CD14-positive monocyte (primary cell): ENCODE measurements around the gene LAMB4. TPM values are rescaled to one million over a fixed set of nuclear protein-coding genes. Genes with fewer than 3 reads are reported as not detected.

Experiments
- DNase-seq, 3 donors: peaks; one replicate each; pipeline ENCODE4 v3.0.0-alpha.2; 2011 to 2022
- H2AFZ ChIP-seq: 2 replicates; pipeline ENCODE4 v1.6.0; 2012; ENCODE audit warnings: mild to moderate bottlenecking, low read depth, low read length, inconsistent platforms; ENCODE audit not compliant: insufficient read depth, poor library complexity, severe bottlenecking
- H3K27ac ChIP-seq, 2 donors: 1 replicate in 1 of 2; 2 replicates in 1 of 2; pipeline ENCODE4 v1.5.1; 2012 to 2013; ENCODE audit warnings: low read length in 2 of 2, control low read depth in 1 of 2, inconsistent platforms in 1 of 2, low read depth in 1 of 2, mild to moderate bottlenecking in 1 of 2
- H3K27me3 ChIP-seq, 2 donors: one replicate each; pipeline versions ENCODE4 v1.6.0 to v1.6.1; 2011 to 2013; ENCODE audit warnings: low read length in 2 of 2; ENCODE audit not compliant: control insufficient read depth in 2 of 2, insufficient read depth in 2 of 2
- H3K36me3 ChIP-seq, 2 donors: replicated peaks in 1 of 2; 1 replicate in 1 of 2; 2 replicates in 1 of 2; pipeline versions ENCODE4 v1.5.1 to v1.6.1; 2012 to 2013; ENCODE audit warnings: low read length in 2 of 2, control low read depth in 1 of 2, inconsistent platforms in 1 of 2, mild to moderate bottlenecking in 1 of 2; ENCODE audit not compliant: insufficient read depth in 2 of 2, control insufficient read depth in 1 of 2
- H3K4me1 ChIP-seq, 2 donors: 1 replicate in 1 of 2; 2 replicates in 1 of 2; pipeline versions ENCODE4 v1.5.1 to v1.6.1; 2012 to 2013; ENCODE audit warnings: low read length in 2 of 2, control low read depth in 1 of 2, inconsistent platforms in 1 of 2, mild to moderate bottlenecking in 1 of 2, moderate library complexity in 1 of 2; ENCODE audit not compliant: insufficient read depth in 2 of 2, control insufficient read depth in 1 of 2
- H3K4me2 ChIP-seq: replicated peaks from 2 replicates; pipeline ENCODE3; 2012; ENCODE audit warnings: low read length, moderate library complexity, mild to moderate bottlenecking; ENCODE audit not compliant: poor library complexity, severe bottlenecking; ENCODE audit errors: extremely low read depth
- H3K4me3 ChIP-seq, 3 experiments: fragments of 200-600 bp in 1 of 3; sonication (generic) in 1 of 3; replicated peaks in 1 of 3; 1 replicate in 2 of 3; 2 replicates in 1 of 3; pipeline ENCODE4 v1.5.1; 2011 to 2013; ENCODE audit warnings: low read length in 3 of 3, mild to moderate bottlenecking in 3 of 3, control low read depth in 2 of 3, low read depth in 2 of 3, inconsistent platforms in 1 of 3, moderate library complexity in 1 of 3
- H3K79me2 ChIP-seq: 2 replicates; pipeline ENCODE4 v1.6.0; 2012; ENCODE audit warnings: mild to moderate bottlenecking, control low read depth, inconsistent platforms, low read length, moderate library complexity; ENCODE audit not compliant: insufficient read depth
- H3K9ac ChIP-seq: 2 replicates; pipeline ENCODE4 v1.6.0; 2017; ENCODE audit warnings: low read length, mild to moderate bottlenecking; ENCODE audit not compliant: insufficient read depth, poor library complexity, severe bottlenecking
- H3K9me3 ChIP-seq, 2 donors: replicated peaks in 1 of 2; 1 replicate in 1 of 2; 2 replicates in 1 of 2; pipeline versions ENCODE4 v1.5.1 to v1.6.1; 2012 to 2013; ENCODE audit warnings: low read length in 2 of 2, control low read depth in 1 of 2; ENCODE audit not compliant: control insufficient read depth in 1 of 2, insufficient read depth in 1 of 2
- H4K20me1 ChIP-seq: 2 replicates; pipeline ENCODE4 v1.6.0; 2012; ENCODE audit warnings: mild to moderate bottlenecking, low read length, control low read depth, moderate library complexity; ENCODE audit not compliant: insufficient read depth
- H3K27ac Mint-ChIP-seq, 7 donors: one replicate each; pipeline ENCODE4 v1.8.0; 2020; ENCODE audit warnings: mild to moderate bottlenecking in 7 of 7, mixed read lengths in 7 of 7, moderate library complexity in 6 of 7, inconsistent platforms in 2 of 7
- H3K27me3 Mint-ChIP-seq, 3 donors: one replicate each; pipeline ENCODE4 v1.8.0; 2021 to 2022; ENCODE audit warnings: low read depth in 3 of 3, mild to moderate bottlenecking in 3 of 3, mixed read lengths in 3 of 3, moderate library complexity in 3 of 3, inconsistent platforms in 1 of 3
- H3K36me3 Mint-ChIP-seq, 2 donors: one replicate each; pipeline ENCODE4 v1.8.0; 2020; ENCODE audit warnings: mixed read lengths in 2 of 2, inconsistent platforms in 1 of 2, mild to moderate bottlenecking in 1 of 2
- H3K4me1 Mint-ChIP-seq: one replicate; pipeline ENCODE4 v1.8.0; 2020; ENCODE audit warnings: mild to moderate bottlenecking, mixed read lengths
- H3K4me3 Mint-ChIP-seq, 2 donors: one replicate each; pipeline ENCODE4 v1.8.0; 2020; ENCODE audit warnings: mild to moderate bottlenecking in 2 of 2, mixed read lengths in 2 of 2, moderate library complexity in 1 of 2
- H3K9me3 Mint-ChIP-seq, 7 donors: one replicate each; pipeline ENCODE4 v1.8.0; 2020 to 2022; ENCODE audit warnings: mixed read lengths in 7 of 7, mild to moderate bottlenecking in 6 of 7, moderate library complexity in 6 of 7, inconsistent platforms in 2 of 7
- CTCF ChIP-seq: fragments of 200-600 bp; IDR thresholded peaks from one replicate; pipeline ENCODE4 v1.8.0; 2022; ENCODE audit warnings: antibody characterized with exemption, mild to moderate bottlenecking
- intact Hi-C, 2 donors: fragments of 100-400 bp; cut with micrococcal nuclease; formaldehyde crosslinking; loops; one replicate each; pipeline versions ENCODE4 v1.15.0 to v1.15.1; 2023
- polyA plus RNA-seq, 3 donors: library from polyadenylated mRNA; depleted of rRNA in 1 of 3; unstranded in 2 of 3; stranded (reverse) in 1 of 3; fragments of 300-500 nt in 2 of 3; fragments of >200 nt in 1 of 3; fragmentation: Illumina TruSeq in 2 of 3; gene quantifications; 1 replicate in 2 of 3; 2 replicates in 1 of 3; pipeline ENCODE4 v1.2.3, GENCODE V29; 2012 to 2021

Gene LAMB4
- polyA plus RNA-seq, 3 donors: not detected

DNA sequence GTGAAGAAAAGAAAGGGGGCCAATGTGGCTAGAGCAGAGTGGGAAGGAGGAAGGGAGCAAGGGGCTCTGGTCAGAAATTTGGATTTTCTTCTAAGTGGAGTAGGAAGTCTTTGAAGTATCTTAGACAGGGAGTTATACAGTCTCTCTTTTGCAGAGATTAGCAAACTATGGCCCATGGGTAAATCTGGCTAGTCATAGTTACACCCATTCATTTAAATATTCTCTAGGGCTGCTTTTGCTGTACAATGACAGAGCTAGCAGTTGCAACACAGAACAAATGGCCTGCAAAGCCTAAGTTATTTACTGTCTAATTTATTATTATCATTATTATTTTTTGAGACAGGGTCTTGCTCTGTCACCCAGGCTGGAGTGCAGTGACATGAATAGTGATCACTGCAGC is 10.5 kb upstream of the LAMB4 start:
- peaks cover 9% of the 10 kb centered on the region for H3K4me1 Mint-ChIP-seq
- H3K27me3 Mint-ChIP-seq: no peaks in the 10 kb centered on the region
- no peak overlapping the region for H3K9ac ChIP-seq
- intact Hi-C loops: no loop called here
- H3K36me3 Mint-ChIP-seq: no peaks in the 10 kb centered on the region
- no peaks in the 10 kb centered on the region for H3K36me3 ChIP-seq
- TF ChIP-seq CTCF: no peak
- no peak overlapping the region for H3K4me3 ChIP-seq
- peaks cover 4 to 8% of the 10 kb centered on the region in 2 donors for H3K4me1 ChIP-seq
- H4K20me1 ChIP-seq: no peaks in the 10 kb centered on the region
- H3K9me3 ChIP-seq: no peaks in the 10 kb centered on the region
- no peak overlapping the region for H3K27ac ChIP-seq
- peaks cover 0 to 2% of the 10 kb centered on the region in 2 donors for H3K27me3 ChIP-seq
- no peaks in the 10 kb centered on the region for H3K79me2 ChIP-seq
- DNase-seq: no peak
- no peak overlapping the region for H3K4me2 ChIP-seq
- H3K27ac Mint-ChIP-seq: no peak overlapping the region
- H3K4me3 Mint-ChIP-seq: no peak overlapping the region
- no peak overlapping the region for H2AFZ ChIP-seq
- peaks cover 0 to 3% (median 0%) of the 10 kb centered on the region in 7 donors for H3K9me3 Mint-ChIP-seq

DNA sequence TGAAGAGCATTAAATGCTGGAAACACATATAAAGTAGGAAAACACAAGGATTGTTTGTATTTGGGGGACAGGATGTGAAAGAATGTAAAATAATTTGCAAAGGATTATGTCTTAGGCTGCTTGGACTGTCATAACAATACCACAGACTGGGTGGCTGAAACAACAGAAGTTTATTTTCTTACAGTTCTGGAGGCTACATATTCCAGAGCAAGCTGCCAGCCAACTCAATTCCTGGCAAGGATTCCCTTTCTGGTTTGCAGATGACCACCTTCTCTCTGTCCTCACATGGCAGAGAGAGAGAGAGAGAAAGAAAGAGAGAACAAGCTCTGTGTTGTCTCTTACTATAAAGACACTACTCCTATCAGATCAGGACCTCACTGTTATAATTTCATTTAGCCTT is 8.8 kb upstream of the LAMB4 start:
- Histone ChIP-seq H3K27me3 (no peaks in the 10 kb centered on the region), H3K4me3 (no peak overlapping the region), H3K27ac (no peak overlapping the region), H3K9ac (no peak overlapping the region), H4K20me1 (no peaks in the 10 kb centered on the region), H3K9me3 (no peaks in the 10 kb centered on the region), H3K79me2 (no peaks in the 10 kb centered on the region), H3K4me2 (no peak overlapping the region), H3K36me3 (no peaks in the 10 kb centered on the region), H3K4me1 (peaks cover 10 to 15% of the 10 kb centered on the region in 2 donors), H2AFZ (no peak overlapping the region)
- DNase-seq: no peak
- Mint-ChIP-seq H3K4me3 (no peak overlapping the region), H3K27ac (no peak overlapping the region), H3K4me1 (peaks cover 17% of the 10 kb centered on the region), H3K36me3 (no peaks in the 10 kb centered on the region), H3K27me3 (no peaks in the 10 kb centered on the region), H3K9me3 (peaks cover 0 to 3% (median 0%) of the 10 kb centered on the region in 7 donors)
- intact Hi-C loops: no loop called here
- no peak for TF ChIP-seq CTCF
